Esophagus (tissue), 2 donors: ENCODE data around the gene HSD11B2. TPM values are rescaled to one million over a fixed set of nuclear protein-coding genes. Genes with fewer than 3 reads are reported as not detected.

Source experiments
- H3K27ac ChIP-seq, 2 donors: one replicate each; pipeline ENCODE4 v1.5.1; 2013; ENCODE audit warnings: low read depth in 2 of 2, mild to moderate bottlenecking in 2 of 2, inconsistent platforms in 1 of 2, low read length in 1 of 2, moderate library complexity in 1 of 2
- H3K27me3 ChIP-seq, 2 donors: one replicate each; pipeline ENCODE4 v1.6.1; 2013; ENCODE audit warnings: low read length in 2 of 2, control low read depth in 1 of 2, mild to moderate bottlenecking in 1 of 2; ENCODE audit not compliant: insufficient read depth in 2 of 2, control insufficient read depth in 1 of 2
- H3K36me3 ChIP-seq, 2 donors: one replicate each; pipeline ENCODE4 v1.6.1; 2013; ENCODE audit warnings: low read length in 1 of 2; ENCODE audit not compliant: control insufficient read depth in 2 of 2, insufficient read depth in 2 of 2
- H3K4me1 ChIP-seq, 2 donors: one replicate each; pipeline ENCODE4 v1.6.1; 2013; ENCODE audit warnings: low read length in 1 of 2; ENCODE audit not compliant: control insufficient read depth in 2 of 2, insufficient read depth in 2 of 2
- H3K4me3 ChIP-seq, 2 donors: one replicate each; pipeline ENCODE4 v1.5.1; 2013; ENCODE audit warnings: low read length in 2 of 2, mild to moderate bottlenecking in 2 of 2, low read depth in 1 of 2, moderate library complexity in 1 of 2
- H3K9me3 ChIP-seq, 2 donors: one replicate each; pipeline ENCODE4 v1.6.1; 2013; ENCODE audit warnings: mild to moderate bottlenecking in 2 of 2, low read depth in 1 of 2, low read length in 1 of 2, moderate library complexity in 1 of 2; ENCODE audit not compliant: control insufficient read depth in 2 of 2, insufficient read depth in 1 of 2
- WGBS, 2 donors: extraction: QIAGEN DNeasy Blood & Tissue Kit; methylation state at CpG; one replicate each; pipeline ENCODE4 v1.1.7; 2013; 5-methylcytosine and 5-hydroxymethylcytosine counted together
- polyA plus RNA-seq, 2 donors: library from polyadenylated mRNA; stranded (reverse); fragments of 200-250 nt; gene quantifications; one replicate each; pipeline ENCODE4 v1.2.3, GENCODE V29; 2013
- donor health status: healthy with polysubstance abuse.
- donor health status: Bipolar disorder and iron deficiency.

HSD11B2 gene
- polyA plus RNA-seq, 2 donors = 10.7 to 15.2 TPM

- Histone ChIP-seq H3K36me3 (no peaks in the 10 kb centered on the region), H3K27ac (no peak overlapping the region), H3K4me3 (no peak overlapping the region), H3K4me1 (peaks cover 0 to 6% of the 10 kb centered on the region in 2 donors), H3K27me3 (no peaks in the 10 kb centered on the region), H3K9me3 (no peaks in the 10 kb centered on the region)
- WGBS, 2 donors = 54 to 63% methylated on average over 9 of the region's 9 CpGs
Measured at GRCh38 chr16:67423611-67424260, 7.2 kb upstream of the HSD11B2 start.

GRCh38 chr16:67424261-67424615, 6.7 kb upstream of the HSD11B2 start:
- Histone ChIP-seq H3K4me3 (no peak overlapping the region), H3K27ac (no peak overlapping the region), H3K36me3 (no peaks in the 10 kb centered on the region), H3K9me3 (no peaks in the 10 kb centered on the region), H3K4me1 (peaks cover 0 to 11% of the 10 kb centered on the region in 2 donors), H3K27me3 (no peaks in the 10 kb centered on the region)
- 47 to 72% methylated on average over 5 of the region's 5 CpGs for whole genome bisulfite sequencing, 2 donors

GRCh38 chr16:67425061-67425460, 5.9 kb upstream of the HSD11B2 start:
- Histone ChIP-seq H3K27me3 (no peaks in the 10 kb centered on the region), H3K27ac (no peak overlapping the region), H3K4me1 (peaks cover 5 to 11% of the 10 kb centered on the region in 2 donors), H3K9me3 (no peaks in the 10 kb centered on the region), H3K4me3 (no peak overlapping the region), H3K36me3 (no peaks in the 10 kb centered on the region)
- WGBS, 2 donors = 57 to 58% methylated on average over 6 of the region's 6 CpGs

GRCh38 chr16:67425580-67425979, 5.3 kb upstream of the HSD11B2 start:
- H3K9me3 ChIP-seq = no peaks in the 10 kb centered on the region
- H3K4me3 ChIP-seq = no peak overlapping the region
- 65 to 66% methylated on average over 4 of the region's 4 CpGs for WGBS, 2 donors
- no peaks in the 10 kb centered on the region for H3K36me3 ChIP-seq
- H3K27ac ChIP-seq = no peak overlapping the region
- peaks cover 6 to 11% of the 10 kb centered on the region in 2 donors for H3K4me1 ChIP-seq
- no peaks in the 10 kb centered on the region for H3K27me3 ChIP-seq

GRCh38 chr16:67426022-67426421, 4.9 kb upstream of the HSD11B2 start:
- no peak overlapping the region for H3K27ac ChIP-seq
- no peaks in the 10 kb centered on the region for H3K27me3 ChIP-seq
- H3K9me3 ChIP-seq = no peaks in the 10 kb centered on the region
- 76 to 87% methylated on average over 7 of the region's 7 CpGs for WGBS, 2 donors
- H3K4me1 ChIP-seq = peaks cover 6 to 11% of the 10 kb centered on the region in 2 donors
- no peak overlapping the region for H3K4me3 ChIP-seq
- no peaks in the 10 kb centered on the region for H3K36me3 ChIP-seq

- no peak overlapping the region for H3K4me3 ChIP-seq
- no peaks in the 10 kb centered on the region for H3K27me3 ChIP-seq
- WGBS, 2 donors = 66 to 74% methylated on average over 7 of the region's 7 CpGs
- no peaks in the 10 kb centered on the region for H3K36me3 ChIP-seq
- peaks cover 6 to 15% of the 10 kb centered on the region in 2 donors for H3K4me1 ChIP-seq
- H3K27ac ChIP-seq = no peak overlapping the region
- no peaks in the 10 kb centered on the region for H3K9me3 ChIP-seq
Measured at GRCh38 chr16:67426950-67427349, 4.0 kb upstream of the HSD11B2 start.

GRCh38 chr16:67428146-67428731, 2.7 kb upstream of the HSD11B2 start:
- H3K9me3 ChIP-seq = no peaks in the 10 kb centered on the region
- H3K27ac ChIP-seq = peak overlapping the region in 1 of 2 donors; percentile 11
- WGBS, 2 donors = 16 to 17% methylated on average over 10 to 11 of the region's 11 CpGs
- H3K36me3 ChIP-seq = no peaks in the 10 kb centered on the region
- H3K27me3 ChIP-seq = no peaks in the 10 kb centered on the region
- H3K4me3 ChIP-seq = no peak overlapping the region
- H3K4me1 ChIP-seq = peaks cover 6 to 15% of the 10 kb centered on the region in 2 donors

- Histone ChIP-seq H3K9me3 (no peaks in the 10 kb centered on the region), H3K36me3 (no peaks in the 10 kb centered on the region), H3K4me1 (peaks cover 6 to 15% of the 10 kb centered on the region in 2 donors), H3K27me3 (no peaks in the 10 kb centered on the region), H3K27ac (no peak overlapping the region), H3K4me3 (no peak overlapping the region)
- 85 to 95% methylated on average over 3 of the region's 3 CpGs for WGBS, 2 donors
Measured at GRCh38 chr16:67429053-67429798, 1.7 kb upstream of the HSD11B2 start.

- Histone ChIP-seq H3K27me3 (no peaks in the 10 kb centered on the region), H3K4me3 (peak overlapping the region; percentile 33 to 48), H3K4me1 (peaks cover 6 to 15% of the 10 kb centered on the region in 2 donors), H3K27ac (peak overlapping the region in 1 of 2 donors; percentile 53), H3K9me3 (no peaks in the 10 kb centered on the region), H3K36me3 (no peaks in the 10 kb centered on the region)
- WGBS, 2 donors = 27 to 30% methylated on average over 13 of the region's 13 CpGs
Measured at GRCh38 chr16:67429799-67430503, 970 bp upstream of the HSD11B2 start.
